Esophagus muscularis mucosa (tissue), 4 donors: Measurements from ENCODE around the gene TMEM175. TPM values are rescaled to one million over a fixed set of nuclear protein-coding genes. Genes with fewer than 3 reads are reported as not detected.

Experiments used
- DNase-seq: peaks from one replicate; pipeline ENCODE4 v3.0.0-alpha.2; 2017; ENCODE audit errors: extremely low spot score
- H3K27ac ChIP-seq, 4 donors: fragments of 200-600 bp; sonication (generic); replicated peaks in 1 of 4; 1 replicate in 3 of 4; 2 replicates in 1 of 4; pipeline ENCODE4 v1.5.1; 2016 to 2019; ENCODE audit warnings: mild to moderate bottlenecking in 1 of 4
- H3K27me3 ChIP-seq, 4 donors: fragments of 200-600 bp; sonication (generic); one replicate each; pipeline versions ENCODE4 v1.5.1 to v1.6.0; 2016 to 2019
- H3K36me3 ChIP-seq, 4 donors: fragments of 200-600 bp; sonication (generic); one replicate each; pipeline ENCODE4 v1.5.1; 2016 to 2019
- H3K4me1 ChIP-seq, 4 donors: fragments of 200-600 bp; sonication (generic); one replicate each; pipeline ENCODE4 v1.5.1; 2016 to 2019
- H3K4me3 ChIP-seq, 4 donors: fragments of 200-600 bp; sonication (generic); 1 replicate in 2 of 4; 2 replicates in 2 of 4; pipeline ENCODE4 v1.5.1; 2016 to 2019; ENCODE audit warnings: mild to moderate bottlenecking in 4 of 4, moderate library complexity in 1 of 4
- H3K9me3 ChIP-seq, 4 donors: fragments of 200-600 bp; sonication (generic); 1 replicate in 3 of 4; 2 replicates in 1 of 4; pipeline ENCODE4 v1.5.1; 2016 to 2019
- CTCF ChIP-seq, 3 experiments: fragments of 200-600 bp in 2 of 3; fragments of 450-650 bp in 1 of 3; sonication (generic) in 2 of 3; IDR thresholded peaks; one replicate each; pipeline ENCODE4 v1.5.1; 2017 to 2019; ENCODE audit warnings: antibody characterized with exemption in 3 of 3, mild to moderate bottlenecking in 2 of 3, moderate library complexity in 1 of 3
- EP300 ChIP-seq: sonication (generic); formaldehyde crosslinking; IDR thresholded peaks from one replicate; pipeline ENCODE4 v1.6.1; 2017; ENCODE audit warnings: antibody characterized with exemption
- POLR2A ChIP-seq: fragments of 450-650 bp; IDR thresholded peaks from one replicate; pipeline ENCODE4 v1.6.1; 2017; ENCODE audit warnings: antibody characterized with exemption, moderate library complexity, mild to moderate bottlenecking, low read depth
- POLR2AphosphoS5 ChIP-seq, 2 donors: sonication (generic); formaldehyde crosslinking; IDR thresholded peaks; one replicate each; pipeline ENCODE4 v1.6.1; 2017; ENCODE audit warnings: antibody characterized with exemption in 2 of 2
- WGBS: methylation state at CpG from one replicate; pipeline ENCODE4 v1.1.5; 2018; 5-methylcytosine and 5-hydroxymethylcytosine counted together
- intact Hi-C: fragments of 100-400 bp; cut with DNase I; formaldehyde crosslinking; loops from one replicate; pipeline ENCODE4 v1.15.1; 2023
- total RNA-seq, 4 donors: library from RNA; depleted of rRNA; stranded (reverse); fragments of >200 nt; gene quantifications; one replicate each; pipeline versions ENCODE4 v1.1.0 to v1.2.1, GENCODE V29; 2016

Gene TMEM175
- total RNA-seq, 4 donors from 2014 or later = 17.6 to 39.5 (median 20.0) TPM

GRCh38 chr4:965766-966134 is 33.5 kb downstream of the TMEM175 start:
- 83% methylated on average over 7 of the region's 21 CpGs for WGBS

DNA sequence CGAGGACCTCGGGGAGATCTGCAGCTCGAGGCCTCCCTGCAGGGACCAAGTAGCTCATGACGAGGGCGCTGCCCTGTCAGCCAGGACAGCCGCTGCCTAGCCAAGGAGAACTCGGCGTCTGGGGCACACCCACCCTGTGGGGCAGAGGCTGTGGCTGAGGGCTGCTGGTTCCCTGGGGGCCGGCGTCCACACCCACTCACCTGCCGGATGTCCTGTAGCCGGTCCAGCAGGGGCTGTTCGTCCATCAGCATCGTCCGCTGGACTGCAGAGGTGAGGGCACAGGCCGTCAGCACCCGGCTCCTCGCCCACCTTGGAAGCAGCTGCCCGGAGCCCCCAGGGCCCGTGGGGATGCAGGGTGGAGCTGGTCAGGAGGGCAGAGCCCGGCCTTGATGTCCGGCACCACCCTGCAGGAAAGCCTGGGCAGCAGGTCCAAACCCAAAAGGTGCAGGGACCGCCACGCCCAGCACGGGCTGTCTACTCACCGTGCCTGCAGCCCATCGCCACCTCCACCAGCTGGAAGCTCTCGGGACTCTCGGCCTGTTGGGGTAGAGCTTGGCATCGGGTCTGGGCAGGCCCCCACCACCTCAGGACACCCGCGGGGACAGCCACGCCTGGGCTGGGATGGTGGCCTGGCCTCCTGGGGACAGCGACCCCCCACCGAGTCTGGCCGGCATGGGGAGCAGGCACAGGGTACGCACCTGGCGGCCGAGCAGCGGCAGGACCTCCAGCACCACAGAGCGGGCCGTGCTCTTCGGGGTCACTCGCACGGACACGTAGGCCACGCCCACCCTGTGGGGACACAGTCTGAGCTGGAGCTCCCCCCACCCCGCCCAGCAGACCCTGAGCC is 34.2 kb downstream of the TMEM175 start:
- H3K27me3 ChIP-seq = peaks cover 0 to 15% (median 6%) of the 10 kb centered on the region in 4 donors
- no peak overlapping the region for H3K27ac ChIP-seq
- H3K36me3 ChIP-seq = peaks cover 15 to 59% (median 50%) of the 10 kb centered on the region in 4 donors
- peaks cover 9 to 31% (median 23%) of the 10 kb centered on the region in 4 donors for H3K4me1 ChIP-seq
- no peak for TF ChIP-seq CTCF (IDR thresholded peaks at IDR 0.05)
- TF ChIP-seq EP300 = no peak
- no peak for TF ChIP-seq POLR2AphosphoS5 (IDR thresholded peaks at IDR 0.05)
- TF ChIP-seq POLR2A = no peak
- DNase-seq = no peak
- no peaks in the 10 kb centered on the region for H3K9me3 ChIP-seq
- no CpG with 5 or more reads among the region's 48 CpGs for WGBS
- intact Hi-C loops = no loop called here
- H3K4me3 ChIP-seq = no peak overlapping the region

More at GRCh38 chr4:965766-966134, 33.5 kb downstream of the TMEM175 start:
- Histone ChIP-seq H3K27me3 (peaks cover 0 to 15% (median 6%) of the 10 kb centered on the region in 4 donors), H3K27ac (no peak overlapping the region), H3K9me3 (no peaks in the 10 kb centered on the region), H3K4me1 (peaks cover 4 to 24% (median 16%) of the 10 kb centered on the region in 4 donors), H3K36me3 (peaks cover 15 to 67% (median 55%) of the 10 kb centered on the region in 4 donors), H3K4me3 (no peak overlapping the region)
- no peak for DNase-seq
- intact Hi-C loops = no loop called here
- TF ChIP-seq CTCF (IDR thresholded peaks at IDR 0.05) (no peak), POLR2AphosphoS5 (IDR thresholded peaks at IDR 0.05) (no peak), EP300 (no peak), POLR2A (no peak)

- WGBS = 76% methylated on average over 18 of the region's 76 CpGs
Measured at GRCh38 chr4:967113-968104, 35.1 kb downstream of the TMEM175 start.

More at GRCh38 chr4:967113-968104, 35.1 kb downstream of the TMEM175 start:
- intact Hi-C loops = no loop called here
- H3K9me3 ChIP-seq = no peaks in the 10 kb centered on the region
- no peak overlapping the region for H3K27ac ChIP-seq
- TF ChIP-seq POLR2A (no peak), CTCF (IDR thresholded peaks at IDR 0.05) (no peak), EP300 (no peak), POLR2AphosphoS5 (IDR thresholded peaks at IDR 0.05) (no peak)
- H3K4me1 ChIP-seq = peaks cover 18 to 40% (median 33%) of the 10 kb centered on the region in 4 donors
- peaks cover 0 to 15% (median 6%) of the 10 kb centered on the region in 4 donors for H3K27me3 ChIP-seq
- peak overlapping the region in 2 of 4 donors; percentile 8 to 12 for H3K4me3 ChIP-seq
- DNase-seq = no peak
- H3K36me3 ChIP-seq = peaks cover 7 to 50% (median 41%) of the 10 kb centered on the region in 4 donors
